GM12801 (cell line): ENCODE results near the gene CD101.

ENCODE experiments used
- TF ChIP-seq, protein P1 (sequence below): IDR thresholded peaks from one replicate; pipeline ENCODE4 v1.5.1; 2011; ENCODE audit warnings: control low read depth; ENCODE audit not compliant: insufficient read length; ENCODE audit errors: extremely low read depth

CD101 gene

DNA sequence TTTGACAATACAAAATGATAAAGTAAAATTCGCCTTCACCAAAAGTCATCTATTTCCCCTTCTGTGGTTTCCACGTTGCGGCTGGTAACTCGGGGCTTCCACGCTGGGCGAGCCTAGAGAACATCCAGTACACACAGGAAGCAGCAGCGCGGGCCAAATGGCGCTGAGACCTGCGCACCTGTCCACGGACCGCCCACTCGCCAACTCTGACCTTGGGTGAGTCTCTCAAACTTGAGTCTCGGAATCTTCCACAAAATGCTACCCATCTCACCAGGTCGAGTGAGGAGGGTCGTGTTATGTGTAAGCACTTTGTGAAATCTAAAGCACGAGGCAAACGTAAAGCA, 57.7 kb downstream of the CD101 start:
- TF ChIP-seq, protein P1, sequence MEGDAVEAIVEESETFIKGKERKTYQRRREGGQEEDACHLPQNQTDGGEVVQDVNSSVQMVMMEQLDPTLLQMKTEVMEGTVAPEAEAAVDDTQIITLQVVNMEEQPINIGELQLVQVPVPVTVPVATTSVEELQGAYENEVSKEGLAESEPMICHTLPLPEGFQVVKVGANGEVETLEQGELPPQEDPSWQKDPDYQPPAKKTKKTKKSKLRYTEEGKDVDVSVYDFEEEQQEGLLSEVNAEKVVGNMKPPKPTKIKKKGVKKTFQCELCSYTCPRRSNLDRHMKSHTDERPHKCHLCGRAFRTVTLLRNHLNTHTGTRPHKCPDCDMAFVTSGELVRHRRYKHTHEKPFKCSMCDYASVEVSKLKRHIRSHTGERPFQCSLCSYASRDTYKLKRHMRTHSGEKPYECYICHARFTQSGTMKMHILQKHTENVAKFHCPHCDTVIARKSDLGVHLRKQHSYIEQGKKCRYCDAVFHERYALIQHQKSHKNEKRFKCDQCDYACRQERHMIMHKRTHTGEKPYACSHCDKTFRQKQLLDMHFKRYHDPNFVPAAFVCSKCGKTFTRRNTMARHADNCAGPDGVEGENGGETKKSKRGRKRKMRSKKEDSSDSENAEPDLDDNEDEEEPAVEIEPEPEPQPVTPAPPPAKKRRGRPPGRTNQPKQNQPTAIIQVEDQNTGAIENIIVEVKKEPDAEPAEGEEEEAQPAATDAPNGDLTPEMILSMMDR: no peak

DNA sequence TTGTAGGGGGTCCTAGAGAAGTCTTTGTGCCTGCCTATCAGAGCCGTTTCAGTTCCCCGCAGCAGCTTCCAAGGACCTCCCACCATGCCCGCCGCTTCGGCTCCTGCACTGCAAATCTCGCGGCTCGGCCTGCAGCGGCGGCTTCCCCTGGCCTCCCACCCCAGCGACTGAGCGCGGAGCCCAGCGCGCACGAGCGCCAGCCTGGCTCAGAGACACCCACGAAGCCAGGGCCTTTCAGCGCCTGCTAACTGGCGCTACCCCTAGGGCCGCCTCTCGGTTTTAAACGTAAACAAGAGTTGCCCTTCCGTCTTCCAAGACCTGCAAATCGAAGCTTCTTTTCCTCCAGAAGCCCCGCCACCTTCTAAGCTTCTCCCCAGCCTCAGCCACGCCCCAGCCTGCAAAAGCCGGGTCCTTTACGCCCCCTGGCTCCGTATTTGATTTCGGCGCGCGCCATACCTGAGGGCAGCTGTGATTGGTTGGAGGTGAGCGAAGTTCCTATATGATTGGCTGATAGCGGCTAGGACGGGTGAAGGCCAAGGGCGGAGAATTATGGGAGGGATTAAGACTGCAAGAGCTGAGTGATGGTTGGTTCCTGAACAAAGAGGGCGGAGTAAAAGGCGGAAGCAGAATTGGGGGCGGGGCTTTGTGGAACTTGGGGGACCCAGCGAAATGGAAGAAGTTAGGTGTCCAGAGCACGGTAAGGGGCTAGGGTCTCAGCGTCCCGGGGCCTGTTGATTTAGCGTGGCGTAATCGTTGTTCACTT, 58.3 kb downstream of the CD101 start, which contains the start of gene TTF2:
TSS of gene TTF2 (plus strand) at position 649 of the 763 bp plus-strand sequence. CDS start at position 670, 21 bp downstream.
- TF ChIP-seq, protein P1: no peak

DNA sequence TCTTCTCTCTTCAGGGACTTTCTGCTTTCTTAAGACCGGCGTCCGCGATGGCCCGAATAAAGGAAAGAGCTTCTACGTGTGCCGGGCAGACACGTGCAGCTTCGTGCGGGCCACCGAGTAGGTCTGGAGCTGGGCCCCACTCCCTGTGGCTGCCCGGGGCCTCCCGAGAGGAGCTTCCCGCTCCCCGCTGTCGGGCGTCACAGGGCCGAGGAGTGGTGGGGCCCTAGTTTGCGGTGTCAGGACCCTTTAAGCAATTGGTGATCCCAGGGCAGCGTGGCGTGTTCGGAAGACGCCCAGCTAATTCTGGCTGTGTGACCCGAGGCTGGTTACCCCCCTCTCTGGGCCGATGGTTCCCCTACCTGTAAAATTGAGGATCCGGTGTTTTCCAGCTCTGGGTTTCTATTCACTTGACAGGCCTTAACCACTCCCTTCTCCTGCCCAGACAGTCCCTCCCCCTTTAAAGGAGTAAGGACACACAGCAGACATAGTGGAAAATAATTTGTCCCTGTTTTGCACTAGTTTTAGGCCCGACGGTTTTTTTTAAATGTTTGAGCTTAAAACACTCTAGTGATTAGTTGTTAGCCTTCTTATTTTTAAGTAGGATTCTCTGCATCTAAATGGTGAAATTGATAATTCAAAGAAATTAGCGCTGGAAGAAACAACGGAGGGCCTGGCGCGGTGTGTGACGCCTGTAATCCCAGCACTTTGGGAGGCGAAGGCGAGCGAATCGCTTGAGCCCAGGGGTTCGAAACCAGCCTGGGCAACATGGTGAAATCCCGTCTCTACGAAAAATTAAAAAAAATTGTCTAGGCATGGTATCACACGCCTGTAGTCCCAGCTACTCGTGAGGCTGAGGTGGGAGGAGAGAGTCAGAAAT, 59.1 kb downstream of the CD101 start:
- TF ChIP-seq, protein P1: no peak

DNA sequence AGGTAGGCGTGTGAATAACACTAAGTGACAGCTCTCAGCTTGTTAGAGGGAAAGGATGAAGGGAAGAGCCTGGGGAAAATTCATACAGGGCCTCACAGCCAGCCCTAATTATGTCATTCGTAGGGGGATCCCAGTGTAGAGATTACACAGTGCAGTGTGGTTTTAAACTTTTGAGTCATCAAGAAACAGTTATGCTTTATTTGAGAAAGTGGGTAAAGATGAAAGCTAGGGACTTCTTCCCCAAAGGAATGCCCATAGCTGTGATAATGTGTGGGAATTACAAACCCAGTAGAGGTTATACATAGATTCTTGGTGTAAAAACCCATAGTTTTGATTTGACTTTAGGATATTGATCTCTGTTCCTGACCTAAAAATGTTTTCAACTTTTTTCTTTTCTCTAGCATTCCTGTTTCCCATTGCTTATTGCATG, 60.4 kb downstream of the CD101 start:
- TF ChIP-seq, protein P1: no peak

DNA sequence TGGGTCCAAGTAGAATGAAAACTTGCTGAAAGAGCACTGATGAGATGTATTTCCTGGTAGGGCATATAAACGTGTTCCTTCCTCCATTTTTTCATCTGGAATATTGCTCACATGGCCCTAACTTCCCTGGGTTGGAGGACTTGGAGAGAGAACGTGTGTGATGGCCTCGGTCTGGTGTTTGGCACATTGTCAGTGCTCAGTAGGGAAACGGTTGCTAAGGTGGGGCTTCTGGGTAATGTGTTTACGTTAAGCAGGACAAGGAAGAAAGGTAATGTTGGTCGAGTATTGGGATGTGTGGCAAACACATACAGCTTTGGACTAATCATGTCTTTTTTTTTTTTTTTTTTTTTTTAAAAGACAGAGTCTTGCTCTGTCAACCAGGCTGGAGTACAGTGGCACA, 64.8 kb downstream of the CD101 start:
- TF ChIP-seq, protein P1: no peak

DNA sequence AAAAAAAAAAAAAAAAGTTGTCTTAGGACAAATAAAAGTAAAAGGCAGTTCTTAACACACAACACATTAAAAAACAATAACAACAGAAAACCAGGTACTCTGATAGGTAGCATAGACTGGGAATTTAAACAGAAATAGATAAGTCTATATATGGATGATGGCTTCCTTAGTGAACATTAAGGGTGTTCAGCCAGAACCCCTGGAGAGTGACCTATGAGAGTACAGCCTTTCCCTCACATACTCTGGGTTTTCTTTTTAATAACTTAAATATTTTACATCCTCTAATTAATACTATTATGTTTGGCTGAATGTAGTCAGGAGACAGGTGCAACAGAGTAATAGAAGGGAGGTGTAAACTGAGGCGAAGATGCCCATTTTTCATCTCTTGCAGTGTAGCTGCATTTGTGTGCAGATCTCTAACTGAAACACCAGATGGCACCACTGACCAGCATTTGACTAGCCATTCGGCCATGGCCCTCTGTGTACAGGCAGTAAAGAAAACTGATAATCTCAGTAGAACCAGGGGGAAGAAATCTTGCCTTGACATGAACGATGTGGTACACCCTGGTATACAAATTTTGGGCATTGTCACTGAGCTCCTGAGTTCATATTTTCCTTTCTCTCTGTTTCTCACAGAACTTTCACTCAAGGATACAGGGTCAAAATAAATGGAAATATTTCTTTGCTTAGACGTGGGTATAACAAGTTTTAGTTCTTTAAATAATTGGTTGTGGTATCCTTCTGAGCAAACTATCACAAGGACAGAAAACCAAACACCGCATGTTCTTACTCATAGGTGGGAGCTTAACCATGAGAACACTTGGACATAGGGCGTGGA, 66.2 kb downstream of the CD101 start:
- TF ChIP-seq, protein P1: no peak

DNA sequence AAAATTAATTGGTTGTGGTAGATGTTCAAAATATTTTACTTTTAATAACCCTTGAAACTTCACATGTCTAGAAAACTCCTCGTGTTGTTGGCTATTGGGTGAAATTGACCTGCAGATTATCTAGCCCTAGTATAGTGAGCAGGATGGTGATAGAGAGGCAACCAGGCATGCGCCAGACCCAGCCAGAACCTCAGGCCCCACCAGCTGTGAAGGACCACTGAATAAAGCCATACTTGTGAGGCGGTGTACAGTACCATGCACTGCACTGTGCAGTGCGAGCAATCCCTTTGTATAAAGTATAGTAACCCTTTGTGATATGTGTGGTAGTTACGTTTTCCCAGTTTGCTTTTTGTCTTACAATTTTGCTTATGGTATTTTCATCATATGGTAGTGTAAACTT, 67.0 kb downstream of the CD101 start:
- TF ChIP-seq, protein P1: no peak
